Ovary (tissue), 3 donors: ENCODE measurements around the gene MSANTD2.

Source experiments
- EP300 ChIP-seq: sonication (generic); formaldehyde crosslinking; IDR thresholded peaks from one replicate; pipeline ENCODE4 v1.6.1; 2017; ENCODE audit warnings: antibody characterized with exemption
- POLR2A ChIP-seq: fragments of 450-650 bp; IDR thresholded peaks from one replicate; pipeline ENCODE4 v1.6.1; 2017; ENCODE audit warnings: antibody characterized with exemption, mild to moderate bottlenecking, moderate library complexity
- TF ChIP-seq, protein P1 (sequence below), 3 donors: fragments of 450-650 bp in 2 of 3; fragments of 200-600 bp in 1 of 3; IDR thresholded peaks; one replicate each; pipeline versions ENCODE4 v1.5.1 to v1.8.0; 2016 to 2022; ENCODE audit warnings: antibody characterized with exemption in 3 of 3, mild to moderate bottlenecking in 1 of 3
- donor health status: DM: no; HTN: no; CAD: no.

DNA sequence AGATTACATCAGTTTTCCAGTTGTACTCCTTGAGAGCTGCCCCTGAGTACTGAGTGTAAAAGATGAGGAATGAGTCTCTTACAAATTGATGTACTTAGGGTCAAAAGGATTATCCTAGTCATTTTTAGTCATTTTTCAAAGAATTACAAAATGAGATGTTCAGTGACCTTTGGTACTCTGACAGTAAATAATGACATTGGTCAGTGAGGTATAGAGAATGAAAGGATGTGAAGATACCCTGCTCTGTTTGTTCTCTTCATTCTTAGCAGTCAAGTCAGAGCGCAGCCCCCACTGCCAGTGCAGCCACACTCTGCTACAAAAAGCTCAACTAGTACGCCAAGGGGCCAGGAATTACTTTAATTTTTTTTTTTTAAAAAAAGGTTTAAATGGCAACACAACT, 34.0 kb downstream of the MSANTD2 start:
- TF ChIP-seq, protein P1, sequence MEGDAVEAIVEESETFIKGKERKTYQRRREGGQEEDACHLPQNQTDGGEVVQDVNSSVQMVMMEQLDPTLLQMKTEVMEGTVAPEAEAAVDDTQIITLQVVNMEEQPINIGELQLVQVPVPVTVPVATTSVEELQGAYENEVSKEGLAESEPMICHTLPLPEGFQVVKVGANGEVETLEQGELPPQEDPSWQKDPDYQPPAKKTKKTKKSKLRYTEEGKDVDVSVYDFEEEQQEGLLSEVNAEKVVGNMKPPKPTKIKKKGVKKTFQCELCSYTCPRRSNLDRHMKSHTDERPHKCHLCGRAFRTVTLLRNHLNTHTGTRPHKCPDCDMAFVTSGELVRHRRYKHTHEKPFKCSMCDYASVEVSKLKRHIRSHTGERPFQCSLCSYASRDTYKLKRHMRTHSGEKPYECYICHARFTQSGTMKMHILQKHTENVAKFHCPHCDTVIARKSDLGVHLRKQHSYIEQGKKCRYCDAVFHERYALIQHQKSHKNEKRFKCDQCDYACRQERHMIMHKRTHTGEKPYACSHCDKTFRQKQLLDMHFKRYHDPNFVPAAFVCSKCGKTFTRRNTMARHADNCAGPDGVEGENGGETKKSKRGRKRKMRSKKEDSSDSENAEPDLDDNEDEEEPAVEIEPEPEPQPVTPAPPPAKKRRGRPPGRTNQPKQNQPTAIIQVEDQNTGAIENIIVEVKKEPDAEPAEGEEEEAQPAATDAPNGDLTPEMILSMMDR (IDR thresholded peaks at IDR 0.05), result no peak
- no peak for TF ChIP-seq POLR2A
- TF ChIP-seq EP300, result no peak
